T-helper 1 cell treated with Interleukin-12 subunit alpha and Interleukin-12 subunit beta and Interleukin-4 antibody, amounts not matched to agents 30 μg/mL and 1 μg/mL, for 36 hours (primary cell): ENCODE results near the gene PCDHGB3.
"Not testable (repeated sequence)": the region's sequence is repeated elsewhere in the genome, so short reads cannot be mapped to it uniquely, and the experiment has no call there.

Experiments used
- H3K27ac Mint-ChIP-seq: one replicate; pipeline ENCODE4 v1.8.0; 2021; ENCODE audit warnings: mild to moderate bottlenecking, mixed read lengths
- H3K27me3 Mint-ChIP-seq: one replicate; pipeline ENCODE4 v1.8.0; 2021; ENCODE audit warnings: low read depth, mixed read lengths
- H3K36me3 Mint-ChIP-seq: one replicate; pipeline ENCODE4 v1.8.0; 2021; ENCODE audit warnings: low read depth, mixed read lengths
- H3K4me1 Mint-ChIP-seq: one replicate; pipeline ENCODE4 v1.8.0; 2021; ENCODE audit warnings: low read depth, mixed read lengths
- H3K4me3 Mint-ChIP-seq: one replicate; pipeline ENCODE4 v1.8.0; 2021; ENCODE audit warnings: mild to moderate bottlenecking, moderate library complexity, mixed read lengths
- H3K9me3 Mint-ChIP-seq: one replicate; pipeline ENCODE4 v1.8.0; 2021; ENCODE audit warnings: mixed read lengths

Gene PCDHGB3

DNA sequence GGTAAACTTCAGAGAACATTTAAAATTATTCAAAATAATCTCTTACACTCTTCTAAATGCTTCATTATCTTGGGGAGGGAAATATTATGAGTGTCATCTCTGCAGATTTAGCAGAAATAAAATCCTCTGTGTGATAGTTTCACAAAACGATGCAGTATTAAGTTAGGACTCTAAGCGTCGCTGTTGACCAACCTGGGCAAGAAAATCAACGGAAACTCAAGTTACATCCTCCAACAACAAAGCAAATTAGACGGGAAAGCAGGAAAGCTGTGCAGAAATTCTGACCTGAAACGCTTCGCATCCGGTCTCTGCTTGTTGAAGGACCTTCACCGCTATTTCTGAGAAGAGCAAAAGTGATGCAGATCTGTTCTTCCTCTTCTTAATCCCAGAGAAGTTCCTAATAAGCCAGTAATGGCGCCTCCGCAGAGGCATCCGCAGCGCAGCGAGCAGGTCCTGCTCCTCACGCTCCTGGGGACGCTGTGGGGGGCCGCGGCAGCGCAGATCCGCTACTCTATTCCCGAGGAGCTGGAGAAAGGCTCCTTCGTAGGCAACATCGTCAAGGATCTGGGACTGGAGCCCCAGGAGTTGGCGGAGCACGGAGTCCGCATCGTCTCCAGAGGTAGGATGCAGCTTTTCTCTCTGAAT is 3.8 kb downstream of the PCDHGB3 start, which contains the start of gene PCDHGA6:
Gene PCDHGA6, plus strand, starts transcription at position 219 of the 645 bp plus-strand sequence. Its CDS starts 193 bp downstream, at position 412.
- Mint-ChIP-seq H3K4me3 (peak within 1 kb of the TSS; percentile 15), H3K36me3 (peaks cover 2% of the 10 kb centered on the region), H3K4me1 (peaks cover 2% of the 10 kb centered on the region), H3K27me3 (peaks cover 16% of the 10 kb centered on the region), H3K27ac (peak within 1 kb of the TSS; percentile 22), H3K9me3 (peaks cover 40% of the 10 kb centered on the region)

DNA sequence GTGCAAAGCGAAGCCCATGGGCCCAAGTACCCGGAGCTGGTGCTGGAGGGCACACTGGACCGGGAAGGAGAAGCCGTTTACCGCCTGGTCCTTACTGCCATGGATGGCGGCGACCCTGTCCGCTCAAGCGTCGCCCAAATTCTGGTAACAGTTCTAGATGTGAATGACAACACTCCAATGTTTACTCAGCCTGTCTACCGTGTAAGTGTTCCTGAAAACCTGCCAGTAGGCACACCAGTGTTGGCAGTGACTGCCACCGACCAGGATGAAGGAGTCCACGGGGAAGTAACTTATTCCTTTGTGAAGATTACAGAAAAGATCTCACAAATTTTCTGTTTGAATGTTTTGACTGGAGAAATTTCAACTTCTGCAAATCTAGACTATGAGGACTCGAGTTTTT is 4.6 kb downstream of the PCDHGB3 start:
- peaks cover 2% of the 10 kb centered on the region for H3K36me3 Mint-ChIP-seq
- H3K27me3 Mint-ChIP-seq, result peaks cover 16% of the 10 kb centered on the region
- no peak overlapping the region for H3K4me3 Mint-ChIP-seq
- peaks cover 2% of the 10 kb centered on the region for H3K4me1 Mint-ChIP-seq
- H3K9me3 Mint-ChIP-seq, result peaks cover 40% of the 10 kb centered on the region
- H3K27ac Mint-ChIP-seq, result no peak overlapping the region

DNA sequence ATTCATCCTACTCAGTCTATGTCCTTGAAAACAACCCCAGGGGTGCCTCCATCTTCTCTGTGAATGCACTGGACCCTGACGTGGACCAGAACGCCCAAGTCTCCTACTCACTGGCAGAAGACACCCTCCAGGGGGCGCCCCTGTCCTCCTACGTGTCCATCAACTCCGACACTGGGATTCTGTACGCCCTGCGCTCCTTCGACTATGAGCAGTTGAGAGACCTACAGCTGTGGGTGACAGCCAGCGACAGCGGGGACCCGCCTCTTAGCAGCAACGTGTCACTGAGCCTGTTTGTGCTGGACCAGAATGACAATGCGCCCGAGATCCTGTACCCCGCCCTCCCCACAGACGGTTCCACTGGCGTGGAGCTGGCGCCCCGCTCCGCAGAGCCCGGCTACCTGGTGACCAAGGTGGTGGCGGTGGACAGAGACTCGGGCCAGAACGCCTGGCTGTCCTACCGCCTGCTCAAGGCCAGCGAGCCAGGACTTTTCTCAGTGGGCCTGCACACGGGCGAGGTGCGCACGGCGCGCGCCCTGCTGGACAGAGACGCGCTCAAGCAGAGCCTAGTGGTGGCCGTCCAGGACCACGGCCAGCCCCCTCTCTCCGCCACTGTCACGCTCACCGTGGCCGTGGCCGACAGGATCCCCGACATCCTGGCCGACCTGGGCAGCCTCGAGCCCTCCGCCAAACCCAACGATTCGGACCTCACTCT is 5.6 kb downstream of the PCDHGB3 start:
- H3K4me3 Mint-ChIP-seq, H3K4me1 Mint-ChIP-seq, H3K27ac Mint-ChIP-seq, H3K36me3 Mint-ChIP-seq: not testable (repeated sequence)
- Mint-ChIP-seq H3K9me3 (peaks cover 40% of the 10 kb centered on the region), H3K27me3 (peaks cover 18% of the 10 kb centered on the region)

DNA sequence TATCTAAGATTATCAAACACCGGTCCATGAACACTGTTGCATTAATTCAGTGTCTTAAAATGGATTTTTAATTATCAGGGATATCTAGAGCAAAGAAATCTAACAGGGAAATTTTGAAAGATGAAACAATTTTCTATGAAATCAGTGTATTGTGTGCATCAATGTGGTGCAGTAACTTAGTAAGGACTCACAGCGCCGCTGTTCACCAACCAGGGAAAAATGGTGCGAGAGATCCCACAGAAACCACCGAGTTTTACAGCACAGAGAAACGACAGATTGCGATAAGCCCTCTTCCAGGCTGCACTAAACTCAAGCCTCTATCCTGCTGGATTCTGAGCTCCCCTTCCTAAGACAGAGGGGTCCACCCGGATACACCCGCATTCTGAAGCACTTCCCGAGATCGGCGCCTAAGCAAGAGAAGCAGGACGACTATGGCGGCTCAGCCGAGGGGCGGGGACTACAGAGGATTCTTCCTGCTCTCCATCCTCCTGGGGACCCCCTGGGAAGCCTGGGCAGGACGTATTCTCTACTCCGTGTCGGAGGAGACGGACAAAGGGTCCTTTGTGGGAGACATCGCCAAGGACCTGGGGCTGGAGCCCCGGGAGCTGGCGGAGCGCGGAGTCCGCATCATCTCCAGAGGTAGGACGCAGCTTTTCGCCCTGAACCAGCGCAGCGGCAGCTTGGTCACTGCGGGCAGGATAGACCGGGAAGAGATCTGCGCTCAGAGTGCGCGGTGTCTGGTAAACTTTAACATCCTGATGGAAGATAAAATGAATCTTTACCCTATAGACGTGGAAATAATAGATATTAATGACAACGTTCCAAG is 12.6 kb downstream of the PCDHGB3 start, which contains the start of gene PCDHGA7:
Gene PCDHGA7, plus strand, starts transcription at position 274 of the 826 bp plus-strand sequence. Its CDS starts 158 bp downstream, at position 432.
- no peaks in the 10 kb centered on the region for H3K36me3 Mint-ChIP-seq
- H3K4me1 Mint-ChIP-seq, result no peaks in the 10 kb centered on the region
- H3K9me3 Mint-ChIP-seq, result peaks cover 30% of the 10 kb centered on the region
- H3K27ac Mint-ChIP-seq, result no peak within 1 kb of the TSS
- peak within 1 kb of the TSS; percentile 78 for H3K4me3 Mint-ChIP-seq
- H3K27me3 Mint-ChIP-seq, result peaks cover 31% of the 10 kb centered on the region

DNA sequence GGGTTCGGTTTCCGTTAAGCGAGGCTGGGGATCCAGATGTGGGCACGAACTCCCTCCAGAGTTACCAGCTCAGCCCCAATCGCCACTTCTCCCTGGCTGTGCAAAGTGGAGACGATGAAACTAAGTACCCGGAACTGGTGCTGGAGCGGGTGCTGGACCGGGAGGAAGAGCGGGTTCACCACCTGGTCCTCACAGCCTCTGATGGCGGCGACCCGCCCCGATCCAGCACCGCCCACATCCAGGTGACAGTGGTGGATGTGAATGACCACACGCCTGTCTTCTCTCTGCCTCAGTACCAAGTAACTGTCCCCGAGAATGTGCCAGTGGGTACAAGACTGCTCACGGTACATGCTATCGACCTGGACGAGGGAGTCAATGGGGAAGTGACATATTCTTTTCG is 13.3 kb downstream of the PCDHGB3 start:
- Mint-ChIP-seq H3K27me3 (peaks cover 33% of the 10 kb centered on the region), H3K9me3 (peaks cover 31% of the 10 kb centered on the region), H3K27ac (no peak overlapping the region), H3K4me1 (no peaks in the 10 kb centered on the region), H3K4me3 (peak overlapping the region; percentile 78), H3K36me3 (no peaks in the 10 kb centered on the region)

DNA sequence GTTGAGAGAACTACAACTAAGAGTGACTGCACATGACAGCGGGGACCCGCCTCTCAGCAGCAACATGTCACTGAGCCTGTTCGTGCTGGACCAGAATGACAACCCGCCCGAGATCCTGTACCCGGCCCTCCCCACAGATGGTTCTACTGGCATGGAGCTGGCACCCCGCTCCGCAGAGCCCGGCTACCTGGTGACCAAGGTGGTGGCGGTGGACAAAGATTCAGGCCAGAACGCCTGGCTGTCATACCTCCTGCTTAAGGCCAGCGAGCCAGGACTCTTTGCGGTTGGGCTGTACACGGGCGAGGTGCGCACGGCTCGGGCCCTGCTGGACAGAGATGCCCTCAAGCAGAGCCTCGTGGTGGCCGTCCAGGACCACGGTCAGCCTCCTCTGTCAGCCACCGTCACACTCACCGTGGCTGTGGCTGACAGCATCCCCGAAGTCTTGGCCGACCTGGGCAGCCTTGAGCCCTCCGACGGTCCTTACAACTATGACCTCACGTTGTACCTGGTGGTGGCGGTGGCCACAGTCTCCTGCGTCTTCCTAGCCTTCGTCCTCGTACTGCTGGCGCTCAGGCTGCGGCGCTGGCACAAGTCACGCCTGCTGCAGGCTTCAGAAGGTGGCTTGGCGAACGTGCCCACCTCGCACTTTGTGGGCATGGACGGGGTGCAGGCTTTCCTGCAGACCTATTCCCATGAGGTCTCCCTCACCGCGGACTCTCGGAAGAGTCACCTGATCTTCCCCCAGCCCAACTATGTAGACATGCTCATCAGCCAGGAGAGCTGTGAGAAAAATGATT is 14.6 kb downstream of the PCDHGB3 start:
- H3K36me3 Mint-ChIP-seq, result peaks cover 2% of the 10 kb centered on the region

DNA sequence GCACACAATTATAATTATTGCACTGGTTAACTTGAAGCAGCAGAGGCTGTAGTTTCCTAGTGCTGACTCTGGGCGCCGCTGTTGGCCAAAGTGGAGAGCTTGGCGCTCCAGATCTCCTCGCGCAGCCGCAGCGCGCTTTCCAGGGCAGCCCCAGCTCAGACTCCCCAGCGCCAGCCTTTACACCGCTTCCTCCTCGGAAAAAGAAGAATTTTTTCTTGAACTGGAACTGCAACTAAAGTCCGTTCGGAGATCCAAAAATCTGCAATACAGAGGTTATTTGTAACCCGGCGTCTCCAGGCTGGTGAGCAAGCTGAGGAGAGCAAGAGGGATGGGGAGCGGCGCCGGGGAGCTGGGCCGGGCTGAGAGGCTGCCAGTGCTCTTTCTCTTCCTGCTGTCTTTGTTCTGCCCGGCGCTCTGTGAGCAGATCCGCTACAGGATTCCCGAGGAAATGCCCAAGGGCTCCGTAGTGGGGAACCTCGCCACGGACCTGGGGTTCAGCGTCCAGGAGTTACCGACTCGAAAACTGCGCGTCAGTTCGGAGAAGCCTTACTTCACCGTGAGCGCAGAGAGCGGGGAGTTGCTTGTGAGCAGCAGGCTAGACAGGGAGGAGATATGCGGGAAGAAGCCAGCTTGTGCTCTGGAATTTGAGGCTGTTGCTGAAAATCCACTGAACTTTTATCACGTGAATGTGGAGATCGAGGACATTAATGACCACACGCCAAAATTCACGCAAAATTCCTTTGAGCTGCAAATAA is 17.7 kb downstream of the PCDHGB3 start, which contains the start of gene PCDHGB4:
Gene PCDHGB4, plus strand, starts transcription at position 142 of the 755 bp plus-strand sequence. Its CDS starts 187 bp downstream, at position 329.
- not testable (repeated sequence) for H3K36me3 Mint-ChIP-seq, H3K4me3 Mint-ChIP-seq, H3K4me1 Mint-ChIP-seq, H3K27ac Mint-ChIP-seq
- peaks cover 48% of the 10 kb centered on the region for H3K9me3 Mint-ChIP-seq
- H3K27me3 Mint-ChIP-seq, result peaks cover 28% of the 10 kb centered on the region

More for the DNA sequence above, 14.6 kb downstream of the PCDHGB3 start:
- H3K27ac Mint-ChIP-seq, result no peak overlapping the region
- peaks cover 40% of the 10 kb centered on the region for H3K9me3 Mint-ChIP-seq
- H3K4me1 Mint-ChIP-seq, result no peaks in the 10 kb centered on the region
- peaks cover 35% of the 10 kb centered on the region for H3K27me3 Mint-ChIP-seq
- no peak overlapping the region for H3K4me3 Mint-ChIP-seq

DNA sequence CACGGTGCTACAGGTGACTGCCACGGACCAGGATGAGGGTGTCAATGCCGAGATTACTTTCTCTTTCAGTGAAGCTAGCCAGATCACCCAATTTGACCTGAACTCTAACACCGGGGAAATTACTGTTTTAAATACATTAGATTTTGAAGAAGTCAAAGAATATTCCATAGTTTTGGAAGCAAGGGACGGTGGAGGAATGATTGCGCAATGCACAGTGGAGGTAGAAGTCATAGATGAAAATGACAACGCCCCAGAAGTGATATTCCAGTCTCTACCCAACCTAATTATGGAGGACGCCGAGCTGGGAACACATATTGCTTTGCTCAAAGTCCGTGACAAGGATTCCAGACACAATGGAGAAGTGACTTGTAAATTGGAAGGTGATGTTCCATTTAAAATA is 18.6 kb downstream of the PCDHGB3 start:
- no peak overlapping the region for H3K4me3 Mint-ChIP-seq
- peaks cover 25% of the 10 kb centered on the region for H3K27me3 Mint-ChIP-seq
- H3K9me3 Mint-ChIP-seq, result peaks cover 48% of the 10 kb centered on the region
- peaks cover 2% of the 10 kb centered on the region for H3K36me3 Mint-ChIP-seq
- no peak overlapping the region for H3K27ac Mint-ChIP-seq
- no peaks in the 10 kb centered on the region for H3K4me1 Mint-ChIP-seq

DNA sequence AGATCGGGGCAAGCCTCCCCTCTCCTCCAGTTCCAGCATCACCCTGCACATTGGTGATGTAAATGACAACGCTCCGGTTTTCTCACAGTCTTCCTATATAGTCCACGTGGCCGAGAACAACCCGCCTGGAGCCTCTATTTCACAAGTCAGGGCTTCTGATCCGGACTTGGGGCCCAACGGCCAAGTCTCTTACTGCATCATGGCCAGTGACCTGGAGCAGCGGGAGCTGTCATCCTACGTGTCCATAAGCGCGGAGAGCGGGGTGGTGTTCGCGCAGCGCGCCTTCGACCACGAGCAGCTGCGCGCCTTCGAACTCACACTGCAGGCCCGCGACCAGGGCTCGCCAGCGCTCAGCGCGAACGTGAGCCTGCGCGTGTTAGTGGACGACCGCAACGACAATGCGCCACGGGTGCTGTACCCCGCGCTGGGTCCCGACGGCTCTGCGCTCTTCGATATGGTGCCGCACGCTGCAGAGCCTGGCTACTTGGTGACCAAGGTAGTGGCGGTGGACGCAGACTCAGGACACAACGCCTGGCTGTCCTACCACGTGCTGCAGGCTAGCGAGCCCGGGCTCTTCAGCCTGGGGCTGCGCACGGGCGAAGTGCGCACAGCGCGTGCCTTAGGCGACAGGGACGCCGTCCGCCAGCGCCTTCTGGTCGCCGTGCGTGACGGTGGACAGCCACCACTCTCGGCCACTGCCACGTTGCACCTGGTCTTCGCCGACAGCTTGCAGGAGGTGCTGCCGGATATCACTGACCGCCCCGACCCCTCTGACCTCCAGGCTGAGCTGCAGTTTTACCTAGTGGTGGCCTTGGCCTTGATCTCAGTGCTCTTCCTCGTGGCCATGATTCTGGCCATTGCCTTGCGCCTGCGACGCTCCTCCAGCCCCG is 19.4 kb downstream of the PCDHGB3 start:
- H3K4me1 Mint-ChIP-seq, result no peaks in the 10 kb centered on the region
- no peak overlapping the region for H3K27ac Mint-ChIP-seq
- H3K36me3 Mint-ChIP-seq, result peaks cover 2% of the 10 kb centered on the region
- H3K9me3 Mint-ChIP-seq, result peaks cover 48% of the 10 kb centered on the region
- H3K4me3 Mint-ChIP-seq, result no peak overlapping the region
- H3K27me3 Mint-ChIP-seq, result peaks cover 31% of the 10 kb centered on the region

DNA sequence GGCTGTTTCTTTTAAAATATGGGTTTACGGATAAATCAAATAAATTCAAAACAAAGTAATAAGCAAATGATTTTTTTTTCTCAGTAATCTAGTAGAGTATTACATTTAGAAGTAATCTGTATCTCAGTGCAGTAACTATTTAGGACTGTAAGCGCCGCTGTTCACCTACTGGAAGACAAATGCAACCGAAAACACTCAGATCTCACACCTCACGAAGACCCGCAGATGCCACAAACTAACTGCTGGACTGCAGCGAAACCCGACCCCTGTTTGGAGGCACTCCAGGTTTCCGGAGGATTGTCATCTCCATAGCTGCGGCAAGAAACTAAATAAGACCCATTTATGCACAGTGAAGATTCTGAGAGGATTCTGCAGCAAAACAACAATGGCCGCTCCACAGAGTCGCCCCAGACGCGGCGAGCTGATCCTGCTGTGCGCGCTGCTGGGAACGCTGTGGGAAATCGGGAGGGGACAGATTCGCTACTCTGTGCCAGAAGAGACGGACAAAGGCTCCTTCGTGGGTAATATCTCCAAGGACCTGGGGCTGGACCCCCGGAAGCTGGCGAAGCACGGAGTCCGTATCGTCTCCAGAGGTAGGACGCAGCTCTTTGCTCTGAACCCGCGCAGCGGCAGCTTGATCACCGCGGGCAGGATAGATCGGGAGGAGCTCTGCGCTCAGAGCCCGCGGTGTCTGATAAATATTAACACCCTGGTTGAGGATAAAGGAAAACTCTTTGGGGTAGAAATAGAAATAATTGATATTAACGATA is 22.6 kb downstream of the PCDHGB3 start, which contains the start of gene PCDHGA8:
Gene PCDHGA8, plus strand, starts transcription at position 205 of the 770 bp plus-strand sequence. Its CDS starts 181 bp downstream, at position 386.
- H3K4me3 Mint-ChIP-seq, result no peak within 1 kb of the TSS
- H3K4me1 Mint-ChIP-seq, result no peaks in the 10 kb centered on the region
- H3K27ac Mint-ChIP-seq, result no peak within 1 kb of the TSS
- peaks cover 26% of the 10 kb centered on the region for H3K27me3 Mint-ChIP-seq
- H3K9me3 Mint-ChIP-seq, result peaks cover 45% of the 10 kb centered on the region
- peaks cover 2% of the 10 kb centered on the region for H3K36me3 Mint-ChIP-seq

DNA sequence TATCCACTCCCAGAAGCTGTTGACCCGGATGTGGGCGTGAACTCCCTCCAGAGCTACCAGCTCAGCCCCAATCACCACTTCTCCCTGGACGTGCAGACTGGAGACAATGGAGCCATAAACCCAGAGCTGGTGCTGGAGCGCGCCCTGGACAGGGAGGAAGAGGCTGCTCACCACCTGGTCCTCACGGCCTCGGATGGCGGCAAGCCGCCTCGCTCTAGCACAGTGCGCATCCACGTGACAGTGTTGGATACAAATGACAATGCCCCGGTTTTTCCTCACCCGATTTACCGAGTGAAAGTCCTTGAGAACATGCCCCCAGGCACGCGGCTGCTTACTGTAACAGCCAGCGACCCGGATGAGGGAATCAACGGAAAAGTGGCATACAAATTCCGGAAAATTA is 23.2 kb downstream of the PCDHGB3 start:
- no peaks in the 10 kb centered on the region for H3K4me1 Mint-ChIP-seq
- peaks cover 2% of the 10 kb centered on the region for H3K36me3 Mint-ChIP-seq
- peaks cover 25% of the 10 kb centered on the region for H3K27me3 Mint-ChIP-seq
- peaks cover 45% of the 10 kb centered on the region for H3K9me3 Mint-ChIP-seq
- no peak overlapping the region for H3K4me3 Mint-ChIP-seq
- no peak overlapping the region for H3K27ac Mint-ChIP-seq
